SK-N-MC (cell line): ENCODE measurements around the gene COL21A1.
"Not testable (repeated sequence)": the region's sequence is repeated elsewhere in the genome, so short reads cannot be mapped to it uniquely, and the experiment has no call there.

Experiments
- DNase-seq: peaks from one replicate; pipeline ENCODE4 v3.0.0-alpha.2; 2011; ENCODE audit warnings: low read depth, low spot score
- H3K27ac ChIP-seq: fragments of 200-600 bp; sonication (generic); 2 replicates; pipeline ENCODE4 v1.5.1; 2016; ENCODE audit warnings: mixed run types
- H3K36me3 ChIP-seq: fragments of 200-600 bp; sonication (generic); 2 replicates; pipeline ENCODE4 v1.6.1; 2017; ENCODE audit warnings: antibody characterized with exemption, low read length, mixed read lengths; ENCODE audit not compliant: insufficient read depth
- H3K4me3 ChIP-seq: fragments of 200-600 bp; sonication (generic); 2 replicates; pipeline ENCODE4 v1.5.1; 2016
- H3K9ac ChIP-seq: fragments of 200-600 bp; sonication (generic); 2 replicates; pipeline ENCODE4 v1.8.0; 2017; ENCODE audit warnings: mixed run types, mixed read lengths; ENCODE audit not compliant: insufficient read length
- H3K9me3 ChIP-seq: fragments of 200-600 bp; sonication (generic); 2 replicates; pipeline ENCODE4 v1.6.1; 2017; ENCODE audit warnings: low read depth, mild to moderate bottlenecking, antibody characterized with exemption, low read length, moderate library complexity, mixed read lengths
- EZH2 ChIP-seq: fragments of 200-600 bp; sonication (generic); IDR thresholded peaks from one replicate; pipeline ENCODE4 v1.6.1; 2017; ENCODE audit warnings: antibody characterized with exemption
- FOXP2 ChIP-seq: optimal IDR thresholded peaks from 2 replicates; pipeline ENCODE3; 2011; ENCODE audit warnings: mild to moderate bottlenecking, moderate library complexity; ENCODE audit not compliant: insufficient read depth; ENCODE audit errors: extremely low read length, control extremely low read depth
- POLR2AphosphoS5 ChIP-seq: IDR thresholded peaks from 2 replicates; pipeline ENCODE4 v1.6.1; 2012; ENCODE audit warnings: mild to moderate bottlenecking, low read depth, low read length, borderline replicate concordance

The COL21A1 gene

GRCh38 chr6:56027865-56028264 is 219.5 kb downstream of the COL21A1 start:
- TF ChIP-seq POLR2AphosphoS5 (no peak), EZH2 (no peak)
- no peaks in the 10 kb centered on the region for H3K36me3 ChIP-seq
- no peak overlapping the region for H3K4me3 ChIP-seq
- H3K9me3 ChIP-seq, result peaks cover 3% of the 10 kb centered on the region; the same call in 1 of the 2 replicates
- no peak for DNase-seq
- H3K27ac ChIP-seq, result no peak overlapping the region
- H3K9ac ChIP-seq, result no peak overlapping the region

- Histone ChIP-seq H3K9me3 (peaks cover 3% of the 10 kb centered on the region; the same call in 1 of the 2 replicates), H3K27ac (no peak overlapping the region), H3K4me3 (no peak overlapping the region), H3K36me3 (no peaks in the 10 kb centered on the region), H3K9ac (no peak overlapping the region)
- TF ChIP-seq FOXP2, result no peak
- TF ChIP-seq POLR2AphosphoS5, result no peak
- no peak for TF ChIP-seq EZH2
- no peak for DNase-seq
These were observed 220.8 kb downstream of the COL21A1 start for GRCh38 chr6:56026455-56027180.

- no peaks in the 10 kb centered on the region for H3K9me3 ChIP-seq
- H3K9ac ChIP-seq, result no peak overlapping the region
- no peak for TF ChIP-seq FOXP2
- TF ChIP-seq POLR2AphosphoS5, result no peak; the same call in 1 of the 2 replicates
- no peak for TF ChIP-seq EZH2
- no peaks in the 10 kb centered on the region for H3K36me3 ChIP-seq
- no peak overlapping the region for H3K4me3 ChIP-seq
- peak overlapping the region; percentile 57; the same call in 1 of the 2 replicates for H3K27ac ChIP-seq
- no peak for DNase-seq
These were observed 221.6 kb downstream of the COL21A1 start for GRCh38 chr6:56025795-56026194.

- no peak for DNase-seq
- no peak for TF ChIP-seq POLR2AphosphoS5
- no peak for TF ChIP-seq FOXP2
- no peak for TF ChIP-seq EZH2
- Histone ChIP-seq H3K4me3 (no peak overlapping the region), H3K9me3 (no peaks in the 10 kb centered on the region), H3K36me3 (no peaks in the 10 kb centered on the region), H3K27ac (no peak overlapping the region), H3K9ac (no peak overlapping the region)
These were observed 222.4 kb downstream of the COL21A1 start for GRCh38 chr6:56024931-56025330.

GRCh38 chr6:56023829-56024228 is 223.6 kb downstream of the COL21A1 start:
- H3K36me3 ChIP-seq, result no peaks in the 10 kb centered on the region
- TF ChIP-seq FOXP2 (no peak), POLR2AphosphoS5 (no peak), EZH2 (no peak)
- no peaks in the 10 kb centered on the region for H3K9me3 ChIP-seq
- no peak overlapping the region for H3K4me3 ChIP-seq
- no peak overlapping the region for H3K27ac ChIP-seq
- DNase-seq, result no peak
- no peak overlapping the region for H3K9ac ChIP-seq

- Histone ChIP-seq H3K9ac (no peak overlapping the region), H3K27ac (no peak overlapping the region), H3K4me3 (no peak overlapping the region), H3K9me3 (no peaks in the 10 kb centered on the region), H3K36me3 (no peaks in the 10 kb centered on the region)
- DNase-seq, result no peak
- TF ChIP-seq FOXP2, result no peak
- TF ChIP-seq EZH2, result no peak
- TF ChIP-seq POLR2AphosphoS5, result no peak
These were observed 224.7 kb downstream of the COL21A1 start for GRCh38 chr6:56022678-56023077.

GRCh38 chr6:56021943-56022342 is 225.4 kb downstream of the COL21A1 start:
- Histone ChIP-seq H3K9me3 (no peaks in the 10 kb centered on the region), H3K27ac (no peak overlapping the region), H3K4me3 (no peak overlapping the region), H3K9ac (no peak overlapping the region), H3K36me3 (no peaks in the 10 kb centered on the region)
- DNase-seq, result no peak
- TF ChIP-seq EZH2 (no peak), POLR2AphosphoS5 (no peak), FOXP2 (no peak)

GRCh38 chr6:56019973-56020372 is 227.4 kb downstream of the COL21A1 start:
- Histone ChIP-seq H3K9ac (no peak overlapping the region), H3K27ac (no peak overlapping the region), H3K9me3 (no peaks in the 10 kb centered on the region), H3K36me3 (no peaks in the 10 kb centered on the region), H3K4me3 (no peak overlapping the region)
- no peak for DNase-seq
- TF ChIP-seq FOXP2, result no peak
- no peak for TF ChIP-seq EZH2
- TF ChIP-seq POLR2AphosphoS5, result no peak

- Histone ChIP-seq H3K36me3 (no peaks in the 10 kb centered on the region), H3K9ac (no peak overlapping the region), H3K4me3 (no peak overlapping the region), H3K27ac (no peak overlapping the region), H3K9me3 (no peaks in the 10 kb centered on the region)
- TF ChIP-seq EZH2, result no peak
- TF ChIP-seq POLR2AphosphoS5, result no peak
- no peak for TF ChIP-seq FOXP2
- DNase-seq, result no peak
These were observed 230.2 kb downstream of the COL21A1 start for GRCh38 chr6:56017198-56017597.

- H3K4me3 ChIP-seq, H3K9ac ChIP-seq, H3K27ac ChIP-seq, H3K36me3 ChIP-seq, DNase-seq, H3K9me3 ChIP-seq: not testable (repeated sequence)
These were observed 233.3 kb downstream of the COL21A1 start for GRCh38 chr6:56014039-56014438.
